ENCODE results near the gene SLC2A14.
"Not testable (repeated sequence)": the region's sequence is repeated elsewhere in the genome, so short reads cannot be mapped to it uniquely, and the experiment has no call there.

DNA sequence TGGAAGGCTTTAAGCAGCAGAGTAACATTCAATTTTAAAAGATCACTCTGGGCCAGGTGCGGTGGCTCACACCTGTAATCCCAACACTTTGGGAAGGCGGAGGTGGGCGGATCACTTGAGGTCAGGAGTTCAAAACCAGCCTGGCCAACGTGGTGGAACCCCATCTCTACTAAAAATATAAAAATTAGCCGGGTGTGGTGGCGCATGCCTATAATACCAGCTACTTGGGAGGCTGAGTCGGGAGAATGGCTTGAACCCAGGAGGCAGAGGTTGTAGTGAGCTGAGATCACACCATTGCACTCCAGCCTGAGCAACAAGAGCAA is 45.5 kb upstream of the SLC2A14 start:
- TF ChIP-seq, protein P1, sequence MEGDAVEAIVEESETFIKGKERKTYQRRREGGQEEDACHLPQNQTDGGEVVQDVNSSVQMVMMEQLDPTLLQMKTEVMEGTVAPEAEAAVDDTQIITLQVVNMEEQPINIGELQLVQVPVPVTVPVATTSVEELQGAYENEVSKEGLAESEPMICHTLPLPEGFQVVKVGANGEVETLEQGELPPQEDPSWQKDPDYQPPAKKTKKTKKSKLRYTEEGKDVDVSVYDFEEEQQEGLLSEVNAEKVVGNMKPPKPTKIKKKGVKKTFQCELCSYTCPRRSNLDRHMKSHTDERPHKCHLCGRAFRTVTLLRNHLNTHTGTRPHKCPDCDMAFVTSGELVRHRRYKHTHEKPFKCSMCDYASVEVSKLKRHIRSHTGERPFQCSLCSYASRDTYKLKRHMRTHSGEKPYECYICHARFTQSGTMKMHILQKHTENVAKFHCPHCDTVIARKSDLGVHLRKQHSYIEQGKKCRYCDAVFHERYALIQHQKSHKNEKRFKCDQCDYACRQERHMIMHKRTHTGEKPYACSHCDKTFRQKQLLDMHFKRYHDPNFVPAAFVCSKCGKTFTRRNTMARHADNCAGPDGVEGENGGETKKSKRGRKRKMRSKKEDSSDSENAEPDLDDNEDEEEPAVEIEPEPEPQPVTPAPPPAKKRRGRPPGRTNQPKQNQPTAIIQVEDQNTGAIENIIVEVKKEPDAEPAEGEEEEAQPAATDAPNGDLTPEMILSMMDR (conservative IDR thresholded peaks at IDR 0.05; ENCODE audit: low read length): not testable (repeated sequence)
- TF ChIP-seq EZH2phosphoT487 (IDR thresholded peaks at IDR 0.05; ENCODE audit: borderline replicate concordance): not testable (repeated sequence)

Data from Loucy (cell line).